ENCODE data around the gene SIGLEC11. TPM values are rescaled to one million over a fixed set of nuclear protein-coding genes. Genes with fewer than 3 reads are reported as not detected.
"Not testable (repeated sequence)": the region's sequence is repeated elsewhere in the genome, so short reads cannot be mapped to it uniquely, and the experiment has no call there.

SIGLEC11 gene
- total RNA-seq, 1 experiment from 2014 or later, result not detected

DNA sequence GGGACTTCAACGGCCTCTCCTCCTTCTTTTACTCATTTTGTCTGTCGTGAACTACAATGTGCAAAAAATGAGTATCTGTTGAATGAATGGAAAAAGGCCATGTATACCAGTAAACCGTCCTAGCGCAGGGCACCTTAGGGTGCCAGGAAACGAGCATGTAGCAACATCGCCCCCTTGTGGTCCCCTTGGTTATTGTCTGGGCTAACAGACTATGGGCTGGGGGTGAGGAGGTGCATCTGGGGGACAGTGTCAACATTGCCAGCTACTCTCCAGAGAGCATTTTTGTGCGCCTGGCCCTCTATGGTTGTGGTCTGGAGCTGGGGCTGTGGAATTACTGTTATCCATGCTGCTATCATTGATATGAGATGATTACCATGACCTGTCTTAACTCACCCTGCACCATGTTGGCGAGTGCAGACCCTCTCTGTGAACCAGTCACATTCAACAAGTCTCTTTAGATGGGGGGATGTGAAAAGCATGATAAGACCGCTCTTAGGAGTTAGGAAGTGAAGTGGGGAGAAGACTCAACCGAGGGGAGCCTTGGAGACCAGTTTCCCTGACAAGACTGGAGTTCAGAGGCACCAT lies 22.8 kb upstream of the SIGLEC11 start:
- DNase-seq (ENCODE audit: low read depth), result peak; percentile 40

GRCh38 chr19:49981603-49982593 lies 20.9 kb upstream of the SIGLEC11 start:
- DNase-seq (ENCODE audit: low read depth), result no peak

DNA sequence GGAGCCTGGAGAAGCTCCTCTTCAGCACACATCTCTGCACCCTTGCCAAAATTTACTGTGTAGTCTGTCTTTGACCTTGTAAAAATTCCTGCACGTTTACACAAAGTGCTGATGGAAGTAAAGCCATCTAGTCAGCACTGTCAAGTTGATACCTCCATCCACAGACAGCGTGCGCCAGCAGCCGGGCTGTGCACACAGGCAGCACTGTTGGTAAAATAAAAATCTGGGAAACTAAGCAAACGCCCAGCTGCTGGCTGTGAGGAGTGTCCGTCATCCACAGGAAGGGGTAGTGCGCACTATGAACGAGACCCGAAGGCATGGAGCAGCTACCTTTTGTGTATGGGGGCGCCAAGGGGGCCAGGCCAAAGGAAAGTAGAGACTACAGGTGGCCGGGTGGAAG lies 17.4 kb upstream of the SIGLEC11 start:
- DNase-seq (ENCODE audit: low read depth), result no peak

GRCh38 chr19:49977881-49978280 lies 16.9 kb upstream of the SIGLEC11 start:
- DNase-seq (ENCODE audit: low read depth), result no peak

- no peak for DNase-seq (ENCODE audit: low read depth)
Observed at GRCh38 chr19:49977076-49977475, 16.1 kb upstream of the SIGLEC11 start.

GRCh38 chr19:49976496-49976895 lies 15.5 kb upstream of the SIGLEC11 start:
- DNase-seq (ENCODE audit: low read depth), result no peak

DNA sequence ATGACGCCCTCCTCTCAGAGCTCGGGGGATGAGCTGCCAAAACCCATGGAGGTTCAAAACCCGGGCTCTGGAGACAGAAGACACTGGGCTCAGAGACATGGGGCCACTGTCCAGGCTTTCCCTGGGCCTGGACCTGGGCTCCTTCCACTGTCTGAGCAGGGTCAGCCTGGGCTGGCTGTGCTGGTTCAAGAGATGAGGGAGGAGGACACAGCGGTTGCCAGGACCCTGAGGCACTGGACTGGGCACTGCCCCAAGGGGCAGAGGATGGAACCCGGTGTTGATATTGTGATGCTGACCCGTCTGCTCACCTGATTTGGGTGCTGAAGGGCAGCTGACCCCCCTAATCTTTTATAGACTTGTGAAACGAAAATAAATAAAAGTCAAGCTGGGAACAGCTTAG lies 14.1 kb upstream of the SIGLEC11 start:
- DNase-seq (ENCODE audit: low read depth), result no peak

GRCh38 chr19:49973987-49974386 lies 13.0 kb upstream of the SIGLEC11 start:
- DNase-seq (ENCODE audit: low read depth), result no peak

- no peak for DNase-seq (ENCODE audit: low read depth)
Observed at GRCh38 chr19:49972841-49973240, 11.9 kb upstream of the SIGLEC11 start.

DNA sequence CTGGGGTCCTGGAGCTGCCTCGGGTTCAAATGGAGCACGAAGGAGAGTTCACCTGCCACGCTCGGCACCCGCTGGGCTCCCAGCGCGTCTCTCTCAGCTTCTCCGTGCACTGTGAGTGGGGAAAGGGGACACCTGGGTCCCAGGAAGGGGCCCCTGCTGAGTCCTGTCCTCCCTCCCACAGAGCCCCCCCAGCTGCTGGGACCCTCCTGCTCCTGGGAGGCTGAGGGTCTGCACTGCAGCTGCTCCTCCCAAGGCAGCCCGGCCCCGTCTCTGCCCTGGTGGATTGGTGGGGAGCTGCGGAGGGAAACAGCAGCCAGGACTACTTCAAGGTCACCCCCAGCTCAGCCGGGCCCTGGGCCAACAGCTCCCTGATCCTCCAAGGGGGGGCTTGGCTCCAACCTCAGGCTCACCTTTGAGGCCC lies 11.0 kb upstream of the SIGLEC11 start:
- DNase-seq (ENCODE audit: low read depth), result no peak

- DNase-seq (ENCODE audit: low read depth), result not testable (repeated sequence)
Observed at GRCh38 chr19:49969355-49969754, 8.4 kb upstream of the SIGLEC11 start.

GRCh38 chr19:49968279-49968922 lies 7.4 kb upstream of the SIGLEC11 start:
- no peak for DNase-seq (ENCODE audit: low read depth)

DNA sequence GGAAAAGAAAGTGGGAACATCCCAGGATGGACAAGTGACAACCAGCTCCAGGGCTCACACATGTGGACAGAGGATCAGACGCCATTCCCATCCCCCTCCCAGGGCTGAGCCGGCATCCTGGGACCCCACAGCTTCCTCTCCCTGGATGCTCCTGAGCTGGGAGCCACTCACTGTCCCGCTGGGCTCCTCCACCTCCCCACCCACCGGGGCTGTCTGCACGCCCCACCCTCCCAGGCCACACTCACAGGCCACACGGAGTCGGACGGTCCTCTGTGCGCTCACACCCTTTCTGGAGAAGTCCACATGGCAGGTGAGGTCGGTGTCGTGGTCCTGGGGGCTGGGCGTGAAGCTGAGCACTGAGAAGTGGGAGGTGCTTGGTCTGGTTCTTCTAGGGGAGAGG lies 1.1 kb downstream of the SIGLEC11 start:
- DNase-seq (ENCODE audit: low read depth), result not testable (repeated sequence)

DNA sequence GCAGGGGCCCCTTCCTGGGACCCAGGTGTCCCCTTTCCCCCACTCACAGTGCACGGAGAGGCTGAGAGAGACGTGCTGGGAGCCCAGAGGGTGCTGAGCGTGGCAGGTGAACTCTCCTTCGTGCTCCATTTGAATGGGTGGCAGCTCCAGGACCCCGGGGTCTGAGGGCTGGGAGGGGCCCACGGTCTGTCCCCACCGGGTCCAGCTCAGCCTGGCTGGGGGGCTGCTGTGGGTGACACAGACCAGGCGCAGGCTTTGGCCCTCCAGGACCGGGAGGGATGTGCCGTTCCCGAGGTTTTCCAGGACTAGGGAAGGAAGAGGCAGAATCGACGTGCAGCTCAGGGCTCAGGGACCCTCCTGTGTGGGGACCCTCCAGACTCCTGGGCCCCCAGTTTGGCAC lies 2.4 kb downstream of the SIGLEC11 start:
- DNase-seq (ENCODE audit: low read depth), result not testable (repeated sequence)

DNA sequence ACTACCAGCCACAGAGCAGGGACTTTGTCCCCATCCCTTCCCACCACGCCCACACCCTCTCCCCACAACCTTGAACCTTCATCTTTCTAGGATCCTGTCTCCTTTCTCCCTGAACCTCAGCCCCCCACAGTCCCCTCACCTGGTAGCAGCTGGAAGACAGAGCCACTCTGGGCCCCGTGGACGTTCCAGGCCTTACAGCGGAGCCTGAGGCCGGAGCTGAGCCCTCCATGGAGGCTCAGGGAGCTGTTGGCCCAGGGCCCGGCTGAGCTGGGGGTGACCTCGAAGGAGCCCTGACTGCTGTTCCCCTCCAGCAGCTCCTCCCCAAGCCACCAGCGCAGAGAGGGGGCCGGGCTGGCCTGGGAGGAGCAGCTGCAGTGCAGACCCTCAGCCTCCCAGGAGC lies 2.8 kb downstream of the SIGLEC11 start:
- DNase-seq (ENCODE audit: low read depth), result not testable (repeated sequence)

DNA sequence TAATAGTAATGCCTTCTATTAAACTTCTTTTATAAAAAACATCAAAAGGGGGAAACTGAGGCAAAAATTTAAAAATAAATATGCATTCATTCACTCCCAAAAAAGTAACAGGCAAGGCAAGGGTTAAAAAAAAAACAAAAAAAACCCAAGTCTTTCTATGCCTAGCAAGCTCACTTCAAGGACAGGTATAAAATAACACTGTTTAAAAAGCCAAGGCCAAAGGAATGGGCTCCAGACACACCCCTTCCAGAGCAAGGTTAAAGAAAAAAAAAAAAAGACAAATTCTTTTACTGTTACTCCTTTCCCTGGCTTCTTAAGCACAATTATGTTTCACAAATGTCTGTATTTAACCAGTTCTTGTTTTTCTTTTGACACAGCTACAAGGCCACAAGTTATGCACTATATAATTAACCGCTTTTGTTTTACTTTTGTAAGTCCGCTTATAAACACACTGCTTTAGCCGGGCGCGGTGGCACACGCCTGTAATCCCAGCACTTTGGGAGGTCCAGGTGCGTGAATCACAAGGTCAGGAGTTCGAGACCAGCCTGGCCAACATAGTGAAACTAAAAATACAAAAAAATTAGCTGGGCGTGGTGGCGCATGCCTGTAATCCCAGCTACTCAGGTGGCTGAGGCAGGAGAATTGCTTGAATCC lies 3.6 kb downstream of the SIGLEC11 start:
- no peak for DNase-seq (ENCODE audit: low read depth)

DNA sequence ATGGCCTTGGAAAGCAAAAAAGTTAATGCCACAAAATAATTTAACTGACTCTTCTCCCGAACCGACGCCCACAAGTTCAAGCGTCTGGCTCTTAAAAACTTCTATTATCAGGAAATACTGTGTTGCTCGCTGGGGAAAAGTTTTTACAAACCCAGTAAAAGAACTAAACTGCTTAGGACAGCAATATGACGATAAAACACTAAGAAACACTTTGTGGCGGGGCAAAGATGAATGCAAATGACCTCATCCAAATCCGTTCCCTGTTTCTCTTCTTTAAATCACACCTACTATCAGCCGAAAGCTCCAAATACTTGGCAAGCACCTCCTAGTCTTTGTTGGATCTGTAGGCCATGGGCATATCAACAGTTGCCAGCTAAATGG lies 4.9 kb downstream of the SIGLEC11 start:
- no peak for DNase-seq (ENCODE audit: low read depth)

- DNase-seq (ENCODE audit: low read depth), result no peak
Observed at GRCh38 chr19:49954933-49955332, 6.0 kb downstream of the SIGLEC11 start.

- no peak for DNase-seq (ENCODE audit: low read depth)
Observed at GRCh38 chr19:49954092-49954829, 6.7 kb downstream of the SIGLEC11 start.

DNA sequence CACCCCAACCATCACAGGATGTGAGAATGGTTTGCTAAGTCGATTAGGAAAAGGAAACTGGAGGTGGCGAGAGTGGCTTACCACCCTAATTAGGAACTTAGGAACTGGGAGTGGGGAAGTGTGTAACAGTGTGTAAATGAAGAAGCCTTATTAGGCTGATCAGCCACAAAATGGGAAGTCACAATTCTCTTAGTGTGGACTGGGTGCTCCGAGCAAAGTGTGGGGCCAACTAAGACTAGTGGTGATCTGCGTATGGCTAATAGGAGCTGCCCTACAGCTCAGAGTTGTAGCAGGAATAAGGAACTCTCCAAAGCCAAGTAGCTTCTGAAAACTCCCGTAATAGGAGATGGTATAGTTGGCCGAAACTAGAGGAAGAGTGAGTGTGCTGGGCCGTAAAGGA lies 7.6 kb downstream of the SIGLEC11 start:
- no peak for DNase-seq (ENCODE audit: low read depth)

DNA sequence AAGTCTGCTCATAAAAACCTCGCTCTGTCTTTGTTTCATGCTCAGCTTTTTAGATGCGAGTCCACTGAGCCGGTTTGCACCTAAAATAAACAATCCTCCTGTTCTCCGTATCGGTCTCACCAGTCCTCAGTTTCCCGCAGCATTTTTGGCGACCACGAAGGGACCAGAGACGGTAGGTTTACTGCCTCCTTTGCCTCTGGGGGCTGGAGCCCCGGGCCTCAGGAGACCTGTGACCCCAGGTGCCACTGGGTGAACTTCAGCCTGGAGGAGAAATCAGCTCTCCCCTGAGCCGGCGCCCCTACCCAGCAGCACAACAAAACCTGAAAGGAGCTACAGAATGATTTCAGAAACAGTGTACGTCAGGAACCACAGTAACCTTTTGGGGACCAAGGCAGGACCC lies 8.1 kb downstream of the SIGLEC11 start:
- no peak for DNase-seq (ENCODE audit: low read depth)

DNA sequence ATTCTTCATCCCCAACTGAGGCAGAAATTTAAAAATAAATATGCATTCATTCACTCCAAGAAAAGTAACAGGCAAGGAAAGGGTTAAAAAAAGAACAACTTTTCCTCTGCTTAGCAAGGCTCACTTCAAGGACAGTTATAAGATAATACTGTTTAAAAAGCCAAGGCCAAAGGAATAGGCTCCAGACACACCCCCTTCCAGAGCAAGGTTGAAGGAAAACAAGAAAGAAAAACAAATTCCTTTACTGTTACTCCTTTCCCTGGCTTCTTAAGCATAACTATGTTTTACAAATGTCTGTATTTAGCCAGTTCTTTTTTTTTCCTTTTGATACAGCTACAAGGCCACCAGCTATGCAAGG lies 8.5 kb downstream of the SIGLEC11 start:
- DNase-seq (ENCODE audit: low read depth), result no peak
